ENCODE measurements around the gene BRSK2. TPM values are rescaled to one million over a fixed set of nuclear protein-coding genes. Genes with fewer than 3 reads are reported as not detected.

BRSK2 gene
- total and polyA plus RNA-seq, 4 experiments from 2014 or later, result 0.18 to 0.47 (median 0.32) TPM

- intact Hi-C loops (cut with micrococcal nuclease), result no loop called here
- ChIA-PET CTCF (ENCODE audit: partially characterized antibody) (no interaction called here), POLR2A (ENCODE audit: partially characterized antibody) (no interaction called here)
- peaks cover 13 to 20% of the 10 kb centered on the region in 2 donors for H3K27me3 Mint-ChIP-seq
- no peak overlapping the region for H3K27ac ChIP-seq (ENCODE audit: low read depth, low read length)
- H3K36me3 ChIP-seq (ENCODE audit: insufficient read depth, low read length), result no peaks in the 10 kb centered on the region
- H3K4me1 Mint-ChIP-seq, result peaks cover 0 to 6% (median 4%) of the 10 kb centered on the region in 4 donors
- H3K9me3 Mint-ChIP-seq, result peaks cover 0 to 3% (median 0%) of the 10 kb centered on the region in 8 donors
- no peak overlapping the region for H3K4me3 Mint-ChIP-seq
- peaks cover 8% of the 10 kb centered on the region for H3K27me3 ChIP-seq (ENCODE audit: insufficient read depth, low read length)
- no peaks in the 10 kb centered on the region for H3K36me3 Mint-ChIP-seq
- no peaks in the 10 kb centered on the region for H3K9me3 ChIP-seq (ENCODE audit: control insufficient read depth in 1 of 2, low read length in 2 of 2)
- no peak for DNase-seq
- no peak overlapping the region for H3K27ac Mint-ChIP-seq
- H3K4me3 ChIP-seq (ENCODE audit: low read length in 2 of 2), result no peak overlapping the region
- H3K4me1 ChIP-seq (ENCODE audit: insufficient read depth, low read length), result no peaks in the 10 kb centered on the region
Measured at GRCh38 chr11:1394936-1395772, 5.4 kb downstream of the BRSK2 start.

DNA sequence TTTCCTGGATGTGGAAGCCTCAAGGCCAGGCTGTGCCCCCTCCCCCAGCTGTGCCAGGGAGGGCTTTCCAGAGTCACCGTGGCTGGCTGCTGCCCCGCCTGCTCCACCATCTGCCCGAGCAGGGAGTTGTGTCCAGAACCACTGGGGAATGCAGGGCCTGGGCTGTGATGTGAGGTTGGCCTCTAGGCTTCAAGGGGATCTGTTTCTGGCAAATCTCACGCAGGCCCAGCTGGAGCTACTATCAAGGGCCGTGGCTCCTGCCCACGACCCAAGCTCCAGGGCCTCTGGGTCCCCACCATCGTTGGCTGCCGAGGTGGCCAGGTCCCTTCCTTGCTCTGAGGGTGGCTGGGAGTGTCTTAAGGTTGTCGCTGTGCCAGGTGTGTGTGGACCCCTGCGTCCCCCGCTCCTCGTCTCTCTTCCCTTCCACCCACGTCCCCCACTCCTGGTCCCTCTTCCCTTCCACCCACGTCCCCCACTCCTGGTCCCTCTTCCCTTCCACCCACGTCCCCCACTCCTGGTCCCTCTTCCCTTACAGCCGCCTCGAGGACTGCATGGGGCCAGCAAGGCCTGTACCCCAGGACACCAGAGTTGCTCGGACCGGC is 6.1 kb downstream of the BRSK2 start:
- H3K36me3 Mint-ChIP-seq, result no peaks in the 10 kb centered on the region

DNA sequence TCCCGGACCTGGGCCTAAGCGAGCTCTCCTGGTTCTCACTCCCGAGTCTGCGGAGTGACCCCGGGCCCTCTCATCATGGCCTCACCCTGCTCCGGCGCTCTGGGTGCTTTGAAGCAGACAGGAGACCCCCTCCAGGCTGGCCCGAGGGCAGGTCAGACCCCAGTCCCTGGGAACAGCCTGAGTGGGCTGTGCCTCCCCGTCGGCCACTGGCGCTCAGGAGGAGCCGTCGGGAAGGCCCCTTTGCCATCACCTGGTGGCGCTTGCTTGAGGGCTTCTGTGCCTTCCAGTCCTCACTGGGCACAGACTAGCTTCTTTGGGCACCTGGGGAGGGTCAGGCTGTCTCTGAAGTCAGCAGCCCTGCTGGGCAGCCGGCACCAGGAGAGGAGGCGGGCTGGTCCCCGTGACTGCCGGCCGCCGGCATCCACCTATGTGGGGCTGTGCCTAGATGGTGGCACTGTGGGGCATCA is 6.7 kb downstream of the BRSK2 start:
- intact Hi-C loops (cut with micrococcal nuclease), result no loop called here

More for the DNA sequence above, 6.1 kb downstream of the BRSK2 start:
- CTCF ChIA-PET (ENCODE audit: partially characterized antibody), result no interaction called here
- Histone ChIP-seq H3K36me3 (ENCODE audit: insufficient read depth, low read length) (no peaks in the 10 kb centered on the region), H3K27me3 (ENCODE audit: insufficient read depth, low read length) (peaks cover 8% of the 10 kb centered on the region), H3K9me3 (ENCODE audit: control insufficient read depth in 1 of 2, low read length in 2 of 2) (no peaks in the 10 kb centered on the region), H3K4me3 (ENCODE audit: low read length in 2 of 2) (no peak overlapping the region), H3K4me1 (ENCODE audit: insufficient read depth, low read length) (no peaks in the 10 kb centered on the region), H3K27ac (ENCODE audit: low read depth, low read length) (no peak overlapping the region)
- Mint-ChIP-seq H3K4me1 (peaks cover 0 to 6% (median 4%) of the 10 kb centered on the region in 4 donors), H3K27me3 (peaks cover 13 to 20% of the 10 kb centered on the region in 2 donors), H3K4me3 (no peak overlapping the region), H3K27ac (no peak overlapping the region), H3K9me3 (peaks cover 0 to 3% (median 0%) of the 10 kb centered on the region in 8 donors)
- POLR2A ChIA-PET (ENCODE audit: partially characterized antibody), result no interaction called here
- no peak for DNase-seq
- intact Hi-C loops (cut with micrococcal nuclease), result no loop called here

GRCh38 chr11:1397146-1397861 is 7.6 kb downstream of the BRSK2 start:
- ChIA-PET CTCF (ENCODE audit: partially characterized antibody) (no interaction called here), POLR2A (ENCODE audit: partially characterized antibody) (no interaction called here)
- peak in 1 of 5 donors; percentile 34 for DNase-seq
- Histone ChIP-seq H3K9me3 (ENCODE audit: control insufficient read depth in 1 of 2, low read length in 2 of 2) (no peaks in the 10 kb centered on the region), H3K27ac (ENCODE audit: low read depth, low read length) (no peak overlapping the region), H3K36me3 (ENCODE audit: insufficient read depth, low read length) (no peaks in the 10 kb centered on the region), H3K4me1 (ENCODE audit: insufficient read depth, low read length) (no peaks in the 10 kb centered on the region), H3K4me3 (ENCODE audit: low read length in 2 of 2) (no peak overlapping the region), H3K27me3 (ENCODE audit: insufficient read depth, low read length) (no peaks in the 10 kb centered on the region)
- no peaks in the 10 kb centered on the region for H3K4me1 Mint-ChIP-seq
- no peaks in the 10 kb centered on the region for H3K36me3 Mint-ChIP-seq
- H3K9me3 Mint-ChIP-seq, result peaks cover 0 to 3% (median 0%) of the 10 kb centered on the region in 8 donors
- H3K27ac Mint-ChIP-seq, result no peak overlapping the region
- H3K27me3 Mint-ChIP-seq, result peaks cover 4 to 12% of the 10 kb centered on the region in 2 donors
- no peak overlapping the region for H3K4me3 Mint-ChIP-seq
- intact Hi-C loops (cut with micrococcal nuclease), result no loop called here

More for the DNA sequence above, 6.7 kb downstream of the BRSK2 start:
- CTCF ChIA-PET (ENCODE audit: partially characterized antibody), result no interaction called here
- peaks cover 0 to 6% (median 3%) of the 10 kb centered on the region in 4 donors for H3K4me1 Mint-ChIP-seq
- H3K27me3 Mint-ChIP-seq, result peaks cover 10 to 19% of the 10 kb centered on the region in 2 donors
- peaks cover 0 to 3% (median 0%) of the 10 kb centered on the region in 8 donors for H3K9me3 Mint-ChIP-seq
- Histone ChIP-seq H3K36me3 (ENCODE audit: insufficient read depth, low read length) (no peaks in the 10 kb centered on the region), H3K4me3 (ENCODE audit: low read length in 2 of 2) (no peak overlapping the region), H3K27ac (ENCODE audit: low read depth, low read length) (no peak overlapping the region), H3K9me3 (ENCODE audit: control insufficient read depth in 1 of 2, low read length in 2 of 2) (no peaks in the 10 kb centered on the region), H3K4me1 (ENCODE audit: insufficient read depth, low read length) (no peaks in the 10 kb centered on the region), H3K27me3 (ENCODE audit: insufficient read depth, low read length) (peaks cover 3% of the 10 kb centered on the region)
- H3K4me3 Mint-ChIP-seq, result no peak overlapping the region
- no peaks in the 10 kb centered on the region for H3K36me3 Mint-ChIP-seq
- POLR2A ChIA-PET (ENCODE audit: partially characterized antibody), result no interaction called here
- no peak overlapping the region for H3K27ac Mint-ChIP-seq
- no peak for DNase-seq

- H3K4me3 Mint-ChIP-seq, result no peak overlapping the region
- H3K4me3 ChIP-seq (ENCODE audit: low read length in 2 of 2), result no peak overlapping the region
- H3K27me3 ChIP-seq (ENCODE audit: insufficient read depth, low read length), result no peaks in the 10 kb centered on the region
- peaks cover 0 to 2% (median 0%) of the 10 kb centered on the region in 8 donors for H3K9me3 Mint-ChIP-seq
- no peaks in the 10 kb centered on the region for H3K36me3 Mint-ChIP-seq
- ChIA-PET CTCF (ENCODE audit: partially characterized antibody) (no interaction called here), POLR2A (ENCODE audit: partially characterized antibody) (no interaction called here)
- no peaks in the 10 kb centered on the region for H3K36me3 ChIP-seq (ENCODE audit: insufficient read depth, low read length)
- H3K27ac ChIP-seq (ENCODE audit: low read depth, low read length), result no peak overlapping the region
- no peaks in the 10 kb centered on the region for H3K9me3 ChIP-seq (ENCODE audit: control insufficient read depth in 1 of 2, low read length in 2 of 2)
- intact Hi-C loops (cut with micrococcal nuclease), result no loop called here
- no peaks in the 10 kb centered on the region for H3K4me1 ChIP-seq (ENCODE audit: insufficient read depth, low read length)
- no peaks in the 10 kb centered on the region for H3K4me1 Mint-ChIP-seq
- no peak overlapping the region for H3K27ac Mint-ChIP-seq
- H3K27me3 Mint-ChIP-seq, result peaks cover 4 to 6% of the 10 kb centered on the region in 2 donors
- DNase-seq, result no peak
Measured at GRCh38 chr11:1397862-1398527, 8.3 kb downstream of the BRSK2 start.

GRCh38 chr11:1398528-1399235 is 8.9 kb downstream of the BRSK2 start:
- Histone ChIP-seq H3K4me1 (ENCODE audit: insufficient read depth, low read length) (no peaks in the 10 kb centered on the region), H3K4me3 (ENCODE audit: low read length in 2 of 2) (no peak overlapping the region), H3K27ac (ENCODE audit: low read depth, low read length) (no peak overlapping the region), H3K36me3 (ENCODE audit: insufficient read depth, low read length) (no peaks in the 10 kb centered on the region), H3K9me3 (ENCODE audit: control insufficient read depth in 1 of 2, low read length in 2 of 2) (no peaks in the 10 kb centered on the region), H3K27me3 (ENCODE audit: insufficient read depth, low read length) (no peaks in the 10 kb centered on the region)
- ChIA-PET CTCF (ENCODE audit: partially characterized antibody) (interaction anchor here (0.9 kb wide), 1 partner anchor 53 kb away, joined by 3 read pairs; no protein-coding TSS in a partner anchor), POLR2A (ENCODE audit: partially characterized antibody) (no interaction called here)
- no peak for DNase-seq
- intact Hi-C loops (cut with micrococcal nuclease), result no loop called here
- Mint-ChIP-seq H3K36me3 (no peaks in the 10 kb centered on the region), H3K27ac (no peak overlapping the region), H3K27me3 (peaks cover 0 to 2% of the 10 kb centered on the region in 2 donors), H3K4me1 (no peaks in the 10 kb centered on the region), H3K9me3 (peaks cover 0 to 2% (median 0%) of the 10 kb centered on the region in 8 donors), H3K4me3 (no peak overlapping the region)
